Medulla oblongata (tissue), 1 donor: ENCODE measurements around the gene PDE2A.
A peak's percentile ranks its signal among the peaks of the same experiment; 100 is the strongest.

Experiments
- DNase-seq: peaks from one replicate; pipeline ENCODE4 v3.0.0-alpha.2; 2015; ENCODE audit errors: extremely low spot score

Gene PDE2A

GRCh38 chr11:72673943-72674828, at the start of gene PDE2A:
Gene PDE2A (minus strand): TSS chr11:72674422. CDS start chr11:72674207, 215 bp downstream.
- DNase-seq, result no peak

- no peak for DNase-seq
Measured at GRCh38 chr11:72723508-72723907, 49.3 kb upstream of the PDE2A start.

- DNase-seq, result peak; percentile 96
Measured at GRCh38 chr11:72722050-72722748, 48.0 kb upstream of the PDE2A start.

- DNase-seq, result no peak
Measured at GRCh38 chr11:72721689-72722049, 47.4 kb upstream of the PDE2A start.

GRCh38 chr11:72721276-72721675, 47.1 kb upstream of the PDE2A start:
- no peak for DNase-seq

- DNase-seq, result no peak
Measured at GRCh38 chr11:72720784-72721183, 46.6 kb upstream of the PDE2A start.

GRCh38 chr11:72720047-72720446, 45.8 kb upstream of the PDE2A start:
- DNase-seq, result peak; percentile 74

GRCh38 chr11:72719551-72719950, 45.3 kb upstream of the PDE2A start:
- DNase-seq, result no peak

GRCh38 chr11:72719144-72719543, 44.9 kb upstream of the PDE2A start:
- DNase-seq, result no peak

- DNase-seq, result peak; percentile 60
Measured at GRCh38 chr11:72718101-72718501, 43.9 kb upstream of the PDE2A start.

GRCh38 chr11:72716788-72717435, 42.7 kb upstream of the PDE2A start:
- no peak for DNase-seq

- DNase-seq, result no peak
Measured at GRCh38 chr11:72716290-72716689, 42.1 kb upstream of the PDE2A start.

- DNase-seq, result no peak
Measured at GRCh38 chr11:72712841-72713240, 38.6 kb upstream of the PDE2A start.

- DNase-seq, result peak; percentile 89
Measured at GRCh38 chr11:72712168-72712751, 38.0 kb upstream of the PDE2A start.

GRCh38 chr11:72711141-72711540, 36.9 kb upstream of the PDE2A start:
- no peak for DNase-seq

- no peak for DNase-seq
Measured at GRCh38 chr11:72710278-72710677, 36.1 kb upstream of the PDE2A start.

- DNase-seq, result no peak
Measured at GRCh38 chr11:72709478-72710238, 35.4 kb upstream of the PDE2A start.

- no peak for DNase-seq
Measured at GRCh38 chr11:72707032-72707431, 32.8 kb upstream of the PDE2A start.

GRCh38 chr11:72706579-72706978, 32.4 kb upstream of the PDE2A start:
- no peak for DNase-seq

- no peak for DNase-seq
Measured at GRCh38 chr11:72705442-72706365, 31.5 kb upstream of the PDE2A start.
